CD4-positive, alpha-beta memory T cell (primary cell): ENCODE data around the gene PDK2. TPM values are rescaled to one million over a fixed set of nuclear protein-coding genes. Genes with fewer than 3 reads are reported as not detected.

Source experiments
- CTCF ChIA-PET: fragments of 350-600 bp; sonication (Branson Sonifier 250); formaldehyde crosslinking; loops from one replicate; lab custom pipeline; 2021; ENCODE audit warnings: inconsistent platforms; ENCODE audit not compliant: partially characterized antibody; lab: Charles Lee
- POLR2A ChIA-PET: fragments of 350-600 bp; sonication (Branson Sonifier 250); formaldehyde crosslinking; loops from one replicate; lab custom pipeline; 2021; ENCODE audit not compliant: partially characterized antibody; lab: Charles Lee
- DNase-seq, 5 donors: peaks; one replicate each; pipeline versions ENCODE4 v3.0.0 to v3.0.0-alpha.2; 2020 to 2022; ENCODE audit warnings: mixed read lengths in 1 of 5
- H3K27ac ChIP-seq: one replicate; pipeline ENCODE4 v1.7.0; 2013; ENCODE audit warnings: low read depth, low read length
- H3K27me3 ChIP-seq: 2 replicates; pipeline ENCODE4 v1.7.0; 2013; ENCODE audit warnings: mild to moderate bottlenecking, low read length, moderate library complexity; ENCODE audit not compliant: insufficient read depth
- H3K36me3 ChIP-seq: 2 replicates; pipeline ENCODE4 v1.7.0; 2013; ENCODE audit warnings: mild to moderate bottlenecking, low read length, moderate library complexity; ENCODE audit not compliant: insufficient read depth
- H3K4me1 ChIP-seq: 2 replicates; pipeline ENCODE4 v1.7.0; 2013; ENCODE audit warnings: mild to moderate bottlenecking, low read length, moderate library complexity; ENCODE audit not compliant: insufficient read depth
- H3K4me3 ChIP-seq, 2 donors: one replicate each; pipeline ENCODE4 v1.7.0; 2013; ENCODE audit warnings: low read length in 2 of 2, mild to moderate bottlenecking in 1 of 2
- H3K9me3 ChIP-seq, 2 donors: one replicate each; pipeline ENCODE4 v1.7.0; 2013; ENCODE audit warnings: low read length in 2 of 2, control low read depth in 1 of 2; ENCODE audit not compliant: control insufficient read depth in 1 of 2
- H3K27ac Mint-ChIP-seq, 7 donors: one replicate each; pipeline ENCODE4 v1.8.0; 2020 to 2021; ENCODE audit warnings: mixed read lengths in 7 of 7, mild to moderate bottlenecking in 6 of 7, inconsistent platforms in 3 of 7, moderate library complexity in 3 of 7
- H3K27me3 Mint-ChIP-seq, 2 donors: one replicate each; pipeline ENCODE4 v1.8.0; 2020 to 2021; ENCODE audit warnings: mixed read lengths in 2 of 2
- H3K36me3 Mint-ChIP-seq, 2 donors: one replicate each; pipeline ENCODE4 v1.8.0; 2020 to 2021; ENCODE audit warnings: mixed read lengths in 2 of 2, inconsistent platforms in 1 of 2, mild to moderate bottlenecking in 1 of 2
- H3K4me1 Mint-ChIP-seq, 4 donors: one replicate each; pipeline ENCODE4 v1.8.0; 2020 to 2021; ENCODE audit warnings: mixed read lengths in 4 of 4, mild to moderate bottlenecking in 1 of 4
- H3K4me3 Mint-ChIP-seq, 8 donors: one replicate each; pipeline ENCODE4 v1.8.0; 2020 to 2021; ENCODE audit warnings: mixed read lengths in 8 of 8, mild to moderate bottlenecking in 7 of 8, moderate library complexity in 6 of 8, inconsistent platforms in 3 of 8
- H3K9me3 Mint-ChIP-seq, 8 donors: one replicate each; pipeline ENCODE4 v1.8.0; 2020 to 2021; ENCODE audit warnings: mixed read lengths in 8 of 8, mild to moderate bottlenecking in 5 of 8, inconsistent platforms in 3 of 8, moderate library complexity in 1 of 8
- intact Hi-C: fragments of 100-400 bp; cut with micrococcal nuclease; formaldehyde crosslinking; loops from one replicate; pipeline ENCODE4 v1.15.1; 2023
- polyA plus RNA-seq, 2 donors: library from polyadenylated mRNA; unstranded; fragments of 300-500 nt; fragmentation: Illumina TruSeq; gene quantifications; one replicate each; pipeline ENCODE4 v1.2.3, GENCODE V29; 2021
- total RNA-seq, 2 experiments: library from RNA; stranded (reverse); gene quantifications; one replicate each; pipeline ENCODE4 v1.2.3, GENCODE V29; 2021

Gene PDK2
- total and polyA plus RNA-seq, 4 experiments from 2014 or later, result 34.5 to 40.6 (median 37.8) TPM

- H3K9me3 Mint-ChIP-seq, result peaks cover 0 to 2% (median 0%) of the 10 kb centered on the region in 8 donors
- Histone ChIP-seq H3K4me3 (no peak overlapping the region), H3K27me3 (peaks cover 7% of the 10 kb centered on the region), H3K36me3 (no peaks in the 10 kb centered on the region), H3K27ac (no peak overlapping the region), H3K9me3 (no peaks in the 10 kb centered on the region), H3K4me1 (peaks cover 13% of the 10 kb centered on the region)
- DNase-seq, result no peak
- H3K36me3 Mint-ChIP-seq, result no peaks in the 10 kb centered on the region
- CTCF ChIA-PET, result interaction anchor here (0.9 to 4.1 kb wide), 15 partner anchors 7 to 182 kb away, joined by 3 to 36 read pairs (median 7); partner anchors contain the start of genes PDK2 and TMEM92
- H3K27ac Mint-ChIP-seq, result no peak overlapping the region
- peak overlapping the region in 1 of 8 donors; percentile 13 for H3K4me3 Mint-ChIP-seq
- intact Hi-C loops, result no loop called here
- peaks cover 16 to 20% of the 10 kb centered on the region in 2 donors for H3K27me3 Mint-ChIP-seq
- POLR2A ChIA-PET, result interaction anchor here (0.8 to 2.4 kb wide), 6 partner anchors 12 to 44 kb away, joined by 3 to 7 read pairs (median 4); partner anchors contain the start of gene PPP1R9B
- H3K4me1 Mint-ChIP-seq, result peaks cover 7 to 16% (median 12%) of the 10 kb centered on the region in 4 donors
Measured at GRCh38 chr17:50118076-50118827, 23.1 kb downstream of the PDK2 start.

GRCh38 chr17:50118828-50119218, 23.7 kb downstream of the PDK2 start:
- peaks cover 16 to 20% of the 10 kb centered on the region in 2 donors for H3K27me3 Mint-ChIP-seq
- peaks cover 0 to 2% (median 0%) of the 10 kb centered on the region in 8 donors for H3K9me3 Mint-ChIP-seq
- POLR2A ChIA-PET, result interaction anchor here (1.2 to 2.4 kb wide), 3 partner anchors 12 to 24 kb away, joined by 3 to 7 read pairs (median 5); no protein-coding TSS in a partner anchor

GRCh38 chr17:50120475-50121253, 25.5 kb downstream of the PDK2 start:
- no peak overlapping the region for H3K4me3 Mint-ChIP-seq

More at GRCh38 chr17:50118828-50119218, 23.7 kb downstream of the PDK2 start:
- Mint-ChIP-seq H3K36me3 (no peaks in the 10 kb centered on the region), H3K4me1 (peaks cover 7 to 16% (median 12%) of the 10 kb centered on the region in 4 donors), H3K27ac (no peak overlapping the region), H3K4me3 (peak overlapping the region in 1 of 8 donors; percentile 26)
- Histone ChIP-seq H3K4me3 (no peak overlapping the region), H3K4me1 (peaks cover 13% of the 10 kb centered on the region), H3K27ac (no peak overlapping the region), H3K36me3 (no peaks in the 10 kb centered on the region), H3K27me3 (peaks cover 7% of the 10 kb centered on the region), H3K9me3 (no peaks in the 10 kb centered on the region)
- no peak for DNase-seq
- CTCF ChIA-PET, result interaction anchor here (1.2 to 4.1 kb wide), 6 partner anchors 10 to 51 kb away, joined by 3 to 36 read pairs (median 11); no protein-coding TSS in a partner anchor
- intact Hi-C loops, result no loop called here

GRCh38 chr17:50122945-50123344, 27.8 kb downstream of the PDK2 start:
- Mint-ChIP-seq H3K27me3 (peaks cover 6 to 8% of the 10 kb centered on the region in 2 donors), H3K4me1 (peaks cover 1 to 4% (median 2%) of the 10 kb centered on the region in 4 donors), H3K36me3 (no peaks in the 10 kb centered on the region), H3K9me3 (peaks cover 0 to 2% (median 0%) of the 10 kb centered on the region in 8 donors), H3K27ac (no peak overlapping the region), H3K4me3 (no peak overlapping the region)
- no peaks in the 10 kb centered on the region for H3K27me3 ChIP-seq
- DNase-seq, result no peak
- H3K4me3 ChIP-seq, result no peak overlapping the region
- intact Hi-C loops, result no loop called here
- no peaks in the 10 kb centered on the region for H3K36me3 ChIP-seq
- no peak overlapping the region for H3K27ac ChIP-seq
- ChIA-PET CTCF (interaction anchor here (1.0 to 1.6 kb wide), 5 partner anchors 9 to 174 kb away, joined by 3 to 5 read pairs (median 3); no protein-coding TSS in a partner anchor), POLR2A (interaction anchor here (1.0 to 1.7 kb wide), 2 partner anchors 9 to 18 kb away, joined by 3 to 5 read pairs; no protein-coding TSS in a partner anchor)
- no peaks in the 10 kb centered on the region for H3K9me3 ChIP-seq
- peaks cover 5% of the 10 kb centered on the region for H3K4me1 ChIP-seq

More at GRCh38 chr17:50120475-50121253, 25.5 kb downstream of the PDK2 start:
- Mint-ChIP-seq H3K27me3 (peaks cover 11 to 14% of the 10 kb centered on the region in 2 donors), H3K9me3 (peaks cover 0 to 2% (median 0%) of the 10 kb centered on the region in 8 donors), H3K4me1 (peaks cover 3 to 8% (median 6%) of the 10 kb centered on the region in 4 donors), H3K27ac (no peak overlapping the region), H3K36me3 (no peaks in the 10 kb centered on the region)
- POLR2A ChIA-PET, result interaction anchor here (0.7 to 1.6 kb wide), 2 partner anchors 12 to 20 kb away, joined by 3 read pairs; no protein-coding TSS in a partner anchor
- H3K27me3 ChIP-seq, result peaks cover 7% of the 10 kb centered on the region
- H3K4me1 ChIP-seq, result peaks cover 13% of the 10 kb centered on the region
- intact Hi-C loops, result no loop called here
- H3K4me3 ChIP-seq, result no peak overlapping the region
- no peaks in the 10 kb centered on the region for H3K36me3 ChIP-seq
- CTCF ChIA-PET, result interaction anchor here (1.0 to 2.9 kb wide), 6 partner anchors 10 to 79 kb away, joined by 3 to 13 read pairs (median 4); no protein-coding TSS in a partner anchor
- H3K27ac ChIP-seq, result no peak overlapping the region
- no peaks in the 10 kb centered on the region for H3K9me3 ChIP-seq
- no peak for DNase-seq

GRCh38 chr17:50123649-50124349, 28.6 kb downstream of the PDK2 start:
- peak overlapping the region in 1 of 7 donors; percentile 45 for H3K27ac Mint-ChIP-seq
- peaks cover 0 to 2% of the 10 kb centered on the region in 2 donors for H3K36me3 Mint-ChIP-seq
- peaks cover 11% of the 10 kb centered on the region for H3K4me1 ChIP-seq
- no peak overlapping the region for H3K27ac ChIP-seq
- no peak overlapping the region for H3K4me3 Mint-ChIP-seq
- H3K9me3 ChIP-seq, result no peaks in the 10 kb centered on the region
- H3K27me3 ChIP-seq, result peaks cover 5% of the 10 kb centered on the region
- POLR2A ChIA-PET, result interaction anchor here (1.7 kb wide), 1 partner anchor 8 kb away, joined by 5 read pairs; no protein-coding TSS in a partner anchor
- H3K36me3 ChIP-seq, result no peaks in the 10 kb centered on the region
- CTCF ChIA-PET, result interaction anchor here (1.1 to 1.6 kb wide), 4 partner anchors 9 to 46 kb away, joined by 3 to 5 read pairs (median 4); no protein-coding TSS in a partner anchor
- H3K4me1 Mint-ChIP-seq, result peaks cover 5 to 10% (median 7%) of the 10 kb centered on the region in 4 donors
- intact Hi-C loops, result no loop called here
- H3K9me3 Mint-ChIP-seq, result peaks cover 0 to 4% (median 0%) of the 10 kb centered on the region in 8 donors
- H3K4me3 ChIP-seq, result no peak overlapping the region
- DNase-seq, result no peak
- H3K27me3 Mint-ChIP-seq, result peaks cover 2 to 5% of the 10 kb centered on the region in 2 donors

- ChIA-PET POLR2A (interaction anchor here (1.1 kb wide), 1 partner anchor 10 kb away, joined by 4 read pairs; no protein-coding TSS in a partner anchor), CTCF (interaction anchor here (1.0 kb wide), 2 partner anchors 8 to 10 kb away, joined by 3 read pairs; no protein-coding TSS in a partner anchor)
- H3K27me3 Mint-ChIP-seq, result peaks cover 1 to 4% of the 10 kb centered on the region in 2 donors
- no peak overlapping the region for H3K4me3 ChIP-seq
- H3K36me3 ChIP-seq, result no peaks in the 10 kb centered on the region
- H3K4me1 Mint-ChIP-seq, result peaks cover 5 to 21% (median 10%) of the 10 kb centered on the region in 4 donors
- intact Hi-C loops, result no loop called here
- H3K4me3 Mint-ChIP-seq, result no peak overlapping the region
- H3K4me1 ChIP-seq, result peaks cover 19% of the 10 kb centered on the region
- DNase-seq, result no peak
- peaks cover 0 to 4% (median 0%) of the 10 kb centered on the region in 8 donors for H3K9me3 Mint-ChIP-seq
- H3K27me3 ChIP-seq, result peaks cover 6% of the 10 kb centered on the region
- H3K27ac ChIP-seq, result no peak overlapping the region
- peak overlapping the region in 3 of 7 donors; percentile 6 to 22 (median 12) for H3K27ac Mint-ChIP-seq
- peaks cover 0 to 3% of the 10 kb centered on the region in 2 donors for H3K36me3 Mint-ChIP-seq
- no peaks in the 10 kb centered on the region for H3K9me3 ChIP-seq
Measured at GRCh38 chr17:50125420-50125997, 30.4 kb downstream of the PDK2 start.
